GM18909 (cell line): Measurements from ENCODE around the gene MTCH1.

Experiments
- ATAC-seq: cut with Tn5 transposase; IDR thresholded peaks from one replicate; pipeline ENCODE4 v1.9.1; 2021; ENCODE audit warnings: mild to moderate bottlenecking; ENCODE audit not compliant: unreplicated experiment, poor library complexity

The MTCH1 gene

DNA sequence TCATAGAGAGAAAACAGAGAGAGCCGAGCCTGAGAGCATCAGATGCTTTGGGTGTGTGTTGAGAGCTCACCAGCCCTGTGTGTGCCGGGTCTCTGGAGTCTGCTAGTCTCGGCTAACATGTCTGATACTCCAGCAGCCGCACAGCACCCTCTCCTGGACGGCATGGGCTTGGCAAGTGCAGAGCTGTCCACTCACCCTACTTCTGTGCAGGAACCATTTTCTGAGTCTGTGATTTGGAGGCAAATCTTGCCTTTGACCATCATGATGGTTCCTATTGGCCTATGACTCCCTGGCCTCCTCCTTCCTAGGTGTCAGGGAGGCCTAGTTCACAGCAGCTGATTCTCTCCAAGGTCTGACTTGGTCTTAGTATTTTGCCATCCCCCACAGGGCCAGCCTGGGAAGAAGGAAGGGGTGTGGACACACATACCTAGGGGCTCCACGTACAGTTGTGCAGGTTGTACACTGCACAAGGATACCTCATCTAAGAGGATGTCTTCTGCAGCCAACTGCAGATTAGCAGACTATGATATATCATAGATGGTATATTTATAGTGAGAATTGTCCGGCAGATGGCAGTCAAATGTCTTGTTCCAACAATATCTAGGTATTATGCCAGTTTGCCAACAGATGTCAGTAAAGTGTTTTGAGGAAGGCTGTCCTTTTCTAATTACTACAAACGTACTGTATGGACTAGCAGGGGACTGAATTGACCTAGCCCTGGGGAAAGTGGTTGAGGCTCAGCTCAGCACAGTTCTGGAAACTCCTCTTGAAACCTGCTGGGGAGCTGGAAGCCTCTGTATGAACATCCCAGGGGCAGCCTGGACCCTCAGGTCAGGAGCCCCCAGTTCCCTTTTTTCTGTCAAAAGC is 32.4 kb upstream of the MTCH1 start:
- ATAC-seq = peak; percentile 92

DNA sequence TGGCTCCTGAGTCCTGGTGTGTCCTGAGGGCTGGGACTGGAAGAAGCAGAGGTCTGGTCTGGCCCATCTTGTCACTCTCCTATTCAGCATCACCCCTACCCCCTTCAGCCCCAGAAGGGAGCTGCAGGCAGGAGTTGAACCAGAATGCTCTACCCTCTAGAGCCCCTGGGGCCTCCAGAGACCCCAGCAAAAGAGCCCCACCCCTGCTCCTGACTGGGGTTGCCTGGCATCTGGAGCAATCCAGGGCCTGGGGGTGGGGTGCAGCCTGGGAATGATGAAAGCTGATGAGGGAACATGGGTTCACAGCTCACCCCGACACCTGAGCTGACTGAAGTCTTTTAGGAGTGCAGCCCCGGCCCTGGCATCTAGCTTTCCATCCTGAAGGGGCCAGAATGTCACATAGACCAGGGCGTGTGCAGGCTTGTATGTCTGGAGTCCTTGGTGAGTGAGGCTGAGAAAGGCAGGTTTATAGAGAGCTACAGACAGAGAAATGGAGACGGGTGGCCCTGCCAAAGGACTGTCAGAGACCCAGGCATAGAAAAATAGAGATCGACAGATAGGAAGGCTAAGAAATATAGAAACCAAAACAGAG is 31.7 kb upstream of the MTCH1 start:
- peak; percentile 7 for ATAC-seq

DNA sequence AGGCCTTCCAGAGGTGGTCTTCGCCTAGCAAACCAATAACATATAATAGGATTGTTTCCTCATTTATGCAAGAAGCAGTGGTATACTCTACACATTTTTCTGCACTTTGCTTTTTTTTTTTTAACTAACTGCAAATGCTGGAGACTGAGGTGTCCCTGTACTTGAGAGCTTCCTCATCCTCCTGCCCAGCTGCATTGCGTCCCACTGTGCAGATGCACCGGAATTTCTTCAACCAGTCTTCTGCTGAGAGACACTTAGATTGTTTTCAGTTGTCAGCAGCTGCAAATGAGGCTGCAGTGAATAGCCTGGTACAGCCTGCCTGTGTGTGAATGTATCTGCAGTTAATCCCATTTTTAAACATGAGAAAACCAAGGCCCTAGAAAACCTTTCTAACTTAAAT is 31.0 kb upstream of the MTCH1 start:
- no peak for ATAC-seq

DNA sequence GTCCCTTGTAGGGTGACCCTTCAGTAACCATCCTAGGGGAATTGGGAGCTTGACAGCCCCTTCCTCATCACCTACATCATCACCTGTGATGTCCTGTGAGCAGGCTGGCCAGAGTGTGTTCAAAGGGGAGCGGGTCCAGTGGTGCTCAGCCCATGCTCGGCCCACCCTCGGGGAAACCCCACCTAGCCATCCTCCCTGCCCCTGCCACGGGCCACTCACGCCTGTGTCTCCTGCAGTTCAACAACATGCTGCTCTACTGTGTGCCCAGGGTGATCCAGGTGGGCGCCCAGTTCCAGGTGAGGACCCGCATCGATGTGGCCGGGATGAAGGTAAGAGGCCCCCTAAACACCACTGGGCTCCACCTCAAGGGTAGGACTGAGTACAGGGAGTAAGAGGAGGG is 29.5 kb upstream of the MTCH1 start:
- no peak for ATAC-seq

DNA sequence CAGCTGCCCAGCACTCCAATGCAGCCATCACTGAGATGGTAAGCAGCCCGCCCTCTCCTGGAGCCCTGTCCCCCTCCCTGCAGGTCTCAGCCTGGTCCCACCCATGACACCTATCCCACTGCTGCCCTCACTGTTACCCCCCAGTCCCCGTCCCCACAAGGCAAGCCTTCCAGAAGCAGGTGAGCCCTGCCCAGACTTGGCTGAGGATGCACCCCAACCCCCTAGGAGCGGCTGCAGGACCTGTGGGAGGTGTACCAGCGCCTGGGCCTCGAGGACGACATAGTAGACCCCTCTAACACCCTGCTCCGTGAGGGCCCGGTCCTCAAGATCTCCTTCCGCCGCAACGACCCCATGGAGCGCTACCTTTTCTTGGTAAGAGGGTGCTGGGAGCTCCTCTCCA is 28.7 kb upstream of the MTCH1 start:
- ATAC-seq = no peak

DNA sequence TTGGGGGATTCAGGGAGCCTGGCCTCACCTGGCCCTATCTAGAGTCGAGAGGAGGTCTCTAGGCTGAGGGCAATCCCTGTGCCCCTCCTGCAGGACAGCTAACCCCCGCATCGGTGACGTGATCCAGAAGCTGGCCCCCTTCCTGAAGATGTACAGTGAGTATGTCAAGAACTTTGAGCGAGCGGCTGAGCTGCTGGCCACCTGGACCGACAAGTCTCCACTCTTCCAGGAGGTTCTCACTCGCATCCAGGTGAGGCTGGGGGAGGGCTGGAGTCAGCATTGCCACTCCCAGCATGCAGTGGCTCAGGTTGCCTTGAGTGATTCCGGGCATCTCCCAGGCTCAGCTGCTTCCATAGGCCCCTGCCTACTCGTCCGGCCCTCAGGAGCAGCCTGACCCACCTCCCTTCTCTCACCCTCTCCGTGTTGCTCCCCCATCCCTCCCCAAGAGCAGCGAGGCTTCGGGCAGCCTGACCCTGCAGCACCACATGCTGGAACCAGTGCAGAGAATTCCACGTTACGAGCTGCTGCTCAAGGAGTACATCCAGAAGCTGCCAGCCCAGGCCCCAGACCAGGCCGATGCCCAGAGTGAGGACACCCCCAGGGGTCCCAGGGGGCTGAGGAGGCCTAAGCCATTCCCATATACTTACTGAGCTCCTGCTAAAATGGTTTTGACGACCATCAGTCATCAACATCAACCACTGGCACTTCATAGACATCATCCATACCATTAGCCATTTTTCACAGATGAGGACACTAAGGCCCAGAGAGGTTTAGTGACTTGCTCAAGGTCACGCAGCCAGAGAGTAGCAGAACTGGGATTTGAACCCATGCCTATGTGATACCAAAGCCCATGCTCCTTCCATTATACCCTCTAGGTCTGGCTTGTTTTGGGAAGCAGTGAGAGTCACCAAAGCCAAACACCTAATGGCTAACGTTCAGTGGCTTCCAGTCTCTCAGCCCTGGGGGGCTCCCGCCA is 27.8 kb upstream of the MTCH1 start:
- no peak for ATAC-seq

DNA sequence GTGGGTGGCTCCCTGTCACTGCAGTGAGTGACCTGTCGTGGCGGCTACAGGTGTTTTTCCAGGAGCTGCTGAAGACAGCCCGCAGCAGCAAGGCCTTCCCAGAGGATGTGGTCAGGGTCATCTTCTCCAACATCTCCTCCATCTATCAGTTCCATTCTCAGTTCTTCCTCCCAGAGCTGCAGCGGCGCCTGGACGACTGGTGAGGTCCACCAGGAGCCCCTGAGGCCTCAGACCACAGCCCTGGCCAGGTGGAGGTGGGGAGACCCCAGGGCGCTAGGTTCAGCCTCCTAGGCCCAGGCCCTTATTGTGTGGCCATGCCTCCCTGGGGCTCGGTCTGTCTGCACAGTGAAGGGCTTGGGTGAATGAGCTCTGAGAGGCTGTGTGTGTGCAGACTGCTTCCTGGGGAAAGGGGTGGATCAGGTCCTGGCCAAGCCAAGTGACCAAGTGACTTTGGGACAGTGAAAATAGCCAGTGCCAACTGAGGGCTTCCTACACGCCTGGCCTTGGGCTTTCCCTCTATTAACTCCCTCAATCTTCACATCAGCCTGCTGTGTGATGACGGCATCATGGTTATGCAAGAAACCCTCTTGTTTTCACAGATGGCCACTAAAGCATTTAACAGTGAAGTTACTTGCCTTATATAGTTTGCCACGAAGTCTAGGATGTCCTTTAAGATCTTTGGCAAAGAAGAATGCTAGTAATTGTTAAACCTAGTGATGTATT is 25.8 kb upstream of the MTCH1 start:
- no peak for ATAC-seq

DNA sequence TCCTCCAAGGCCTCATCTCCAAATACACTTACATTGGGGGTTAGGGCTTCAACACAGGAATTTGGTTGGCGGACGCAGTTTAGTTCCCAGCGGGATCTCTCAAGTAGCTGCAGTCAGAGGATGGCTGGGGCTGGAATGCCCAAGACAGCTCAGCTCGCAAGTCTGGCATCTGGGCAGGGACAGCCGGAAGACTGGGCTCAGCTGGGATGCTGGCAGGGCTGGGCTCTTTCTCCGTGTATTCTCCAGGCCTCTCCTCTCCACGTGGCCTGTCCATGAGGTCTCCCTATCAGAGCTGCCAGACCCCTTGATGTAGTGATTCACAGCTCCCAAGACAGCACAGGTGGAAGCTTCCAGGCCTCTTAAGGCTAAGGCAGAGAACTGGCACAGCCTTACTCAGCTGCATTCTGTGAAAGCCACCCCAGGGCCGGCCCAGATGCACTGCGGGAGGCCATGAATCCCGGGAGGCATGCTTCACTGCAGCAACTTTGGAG is 24.5 kb upstream of the MTCH1 start:
- no peak for ATAC-seq

DNA sequence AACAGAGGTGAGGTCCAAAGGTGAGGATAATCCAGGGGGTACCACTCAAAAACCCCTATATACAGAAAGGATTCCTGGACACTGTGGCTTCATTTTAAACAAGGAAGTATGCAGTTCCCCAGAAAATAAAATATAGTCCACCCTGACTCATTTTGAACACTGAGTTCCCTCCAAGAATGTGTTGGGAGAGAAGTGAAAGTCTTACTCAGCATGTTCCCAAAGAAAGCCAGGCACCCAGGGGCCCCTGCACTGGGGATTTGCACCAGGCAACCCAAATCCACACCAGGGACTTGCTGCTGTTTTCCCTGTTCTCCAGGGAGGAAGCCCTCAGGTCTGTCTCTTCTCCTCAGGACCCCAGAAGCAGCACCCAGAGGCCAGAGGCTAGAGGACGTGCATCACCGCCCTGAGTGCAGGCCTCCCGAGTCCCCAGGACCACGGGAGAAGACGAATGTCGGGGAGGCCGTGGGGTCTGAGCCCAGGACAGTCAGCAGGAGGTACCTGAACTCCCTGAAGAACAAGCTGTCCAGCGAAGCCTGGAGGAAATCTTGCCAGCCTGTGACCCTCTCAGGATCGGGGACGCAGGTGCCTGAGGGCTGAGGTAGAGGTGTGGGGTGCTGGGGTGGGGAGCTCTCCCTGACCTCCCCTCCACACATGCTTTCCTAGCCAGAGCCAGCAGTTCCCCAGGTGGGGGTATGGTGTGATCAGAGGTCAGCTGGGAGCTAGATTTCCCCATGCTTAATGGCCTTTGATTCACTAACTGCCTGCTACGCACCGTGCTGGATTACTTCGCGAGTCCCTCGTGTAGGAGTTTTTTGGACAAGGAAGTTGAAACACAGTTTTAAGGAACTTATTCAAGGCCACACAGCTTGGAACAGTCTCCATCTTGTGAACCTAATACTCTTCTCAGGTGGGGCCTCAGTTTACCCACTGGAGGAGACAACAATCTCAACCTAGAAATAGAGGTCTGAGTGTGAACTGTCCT is 22.8 kb upstream of the MTCH1 start:
- no peak for ATAC-seq

DNA sequence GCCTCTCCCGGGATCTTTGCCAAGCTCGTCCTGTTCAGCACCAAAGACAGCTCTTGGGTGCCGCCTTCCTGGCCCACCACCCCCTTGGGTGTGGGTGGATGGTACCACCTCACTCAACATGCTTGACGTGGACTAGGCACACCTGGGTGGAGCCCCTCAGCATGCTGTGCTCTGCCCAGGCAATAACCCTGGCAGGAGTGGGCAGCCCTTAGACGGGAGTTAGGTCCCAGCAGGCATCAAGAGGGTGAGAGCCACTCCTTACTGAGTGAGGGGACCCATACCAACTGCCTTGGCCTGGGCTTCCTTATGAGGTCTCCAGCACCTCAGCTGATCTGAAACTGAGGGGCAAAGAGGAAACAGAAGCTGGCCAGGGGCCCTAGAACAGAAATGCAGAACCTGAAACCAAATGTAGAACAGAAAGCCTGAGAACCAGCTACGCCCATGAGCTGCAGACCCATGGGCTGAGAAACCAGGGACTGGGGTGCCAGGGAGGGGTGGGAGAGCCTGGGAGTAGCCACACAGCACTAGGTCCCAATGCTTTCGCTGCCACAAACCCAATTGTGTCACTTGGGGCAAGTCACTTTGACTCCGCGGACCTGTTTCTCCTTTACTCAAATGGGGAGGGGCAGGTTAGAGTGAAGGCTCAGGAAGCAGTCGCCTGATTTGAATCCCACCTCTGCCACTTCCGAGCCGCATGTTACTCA is 21.5 kb upstream of the MTCH1 start:
- peak; percentile 39 for ATAC-seq

DNA sequence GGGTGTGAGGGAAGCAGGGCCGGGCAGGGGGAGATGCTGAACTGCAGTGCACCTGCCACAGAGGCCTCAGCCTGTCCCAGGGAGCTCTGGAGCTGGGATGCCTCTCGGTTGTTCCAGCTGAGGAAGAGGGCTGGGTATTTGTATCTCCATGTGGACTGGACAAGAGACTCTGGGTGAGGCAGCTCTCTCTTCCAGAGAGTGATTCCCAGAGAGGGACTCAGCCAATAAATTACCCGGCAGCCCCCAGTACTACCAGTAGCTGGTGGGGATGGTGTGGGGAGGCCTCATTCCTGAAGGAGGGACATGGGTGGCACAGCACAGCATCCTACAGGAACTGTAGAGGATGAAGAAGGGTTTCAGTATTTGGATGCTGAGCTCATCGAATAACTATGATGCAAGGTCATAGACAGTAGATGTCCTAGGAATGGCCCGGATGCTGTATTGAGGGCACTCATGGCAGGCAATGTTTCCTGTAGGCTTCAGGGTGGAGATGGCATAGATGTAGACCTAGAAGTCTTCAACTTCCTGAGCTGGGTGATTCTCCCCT is 20.9 kb upstream of the MTCH1 start:
- peak; percentile 1 for ATAC-seq

DNA sequence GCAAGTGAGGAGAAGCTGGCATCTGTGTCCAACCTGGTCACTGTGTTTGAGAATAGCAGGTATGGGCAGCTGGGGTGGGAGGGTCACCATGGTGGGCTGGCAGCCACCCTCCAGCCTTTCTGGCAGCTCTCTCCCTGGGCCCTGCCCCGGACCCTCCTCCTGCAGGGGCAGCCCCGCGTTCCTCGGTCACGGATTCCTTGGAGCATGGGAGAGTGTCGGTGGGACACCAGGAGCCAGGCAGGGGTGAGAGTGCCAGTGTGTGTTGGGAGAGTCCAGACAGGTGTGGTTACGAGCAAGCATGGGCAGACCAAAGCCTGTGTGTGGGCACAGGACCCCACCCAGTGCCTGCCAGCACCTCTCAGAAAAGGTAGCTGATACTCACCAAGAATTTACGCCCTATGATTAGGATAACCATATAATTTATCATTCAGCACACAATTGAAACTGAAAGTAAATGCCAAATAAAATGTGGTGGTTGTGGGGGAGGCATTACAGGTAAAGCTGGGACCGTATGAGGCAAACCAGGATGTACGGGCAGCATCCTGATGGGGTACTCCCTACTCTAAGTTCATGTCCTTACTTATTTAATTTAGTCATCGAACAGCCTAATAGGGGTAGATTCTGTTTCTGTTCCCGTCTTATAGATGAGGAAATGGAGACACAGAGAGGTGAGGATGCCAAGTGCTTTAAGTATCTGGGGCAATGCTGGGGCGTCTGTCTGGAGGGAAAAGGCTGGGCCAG is 20.0 kb upstream of the MTCH1 start:
- peak; percentile 14 for ATAC-seq

DNA sequence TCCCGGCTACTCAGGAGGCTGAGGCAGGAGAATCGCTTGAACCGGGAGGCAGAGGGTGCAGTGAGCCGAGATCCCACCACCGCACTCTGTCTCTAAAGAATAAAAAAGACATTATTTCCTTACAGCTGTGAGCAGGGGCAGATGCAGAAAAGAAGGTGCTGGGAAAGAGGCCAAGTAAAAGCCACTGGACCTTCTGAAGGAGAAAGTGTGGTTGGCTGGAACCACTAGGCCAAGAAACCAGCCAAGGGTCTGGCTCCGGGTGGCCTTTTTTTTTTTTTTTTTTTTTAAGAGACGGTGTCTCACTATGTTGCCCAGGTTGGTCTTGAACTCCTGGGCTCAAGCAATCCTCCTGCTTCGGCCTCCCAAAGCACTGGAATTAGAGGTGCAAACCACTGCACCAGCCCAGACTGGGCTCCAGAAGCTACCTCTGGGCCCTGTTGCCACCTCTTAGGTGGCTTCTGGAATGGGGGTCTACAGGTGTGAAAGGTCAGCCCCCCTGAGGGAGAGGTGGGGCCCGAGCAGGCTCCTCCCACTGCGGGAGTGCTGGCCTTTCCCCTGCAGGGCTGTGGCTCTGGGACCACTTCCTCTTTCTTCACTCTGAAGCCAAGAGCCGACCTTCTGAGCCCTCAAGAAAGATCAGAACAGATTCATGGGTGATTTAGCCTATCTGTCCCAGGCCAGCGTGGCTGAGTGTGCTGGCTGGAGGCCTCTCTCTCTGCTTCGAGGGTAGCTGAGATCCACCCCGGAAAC is 19.2 kb upstream of the MTCH1 start, which contains the start of gene FGD2:
Gene FGD2, plus strand, starts transcription at position 595 of the 750 bp plus-strand sequence. CDS start 163 bp downstream, outside the sequence.
- ATAC-seq = peak; percentile 67

DNA sequence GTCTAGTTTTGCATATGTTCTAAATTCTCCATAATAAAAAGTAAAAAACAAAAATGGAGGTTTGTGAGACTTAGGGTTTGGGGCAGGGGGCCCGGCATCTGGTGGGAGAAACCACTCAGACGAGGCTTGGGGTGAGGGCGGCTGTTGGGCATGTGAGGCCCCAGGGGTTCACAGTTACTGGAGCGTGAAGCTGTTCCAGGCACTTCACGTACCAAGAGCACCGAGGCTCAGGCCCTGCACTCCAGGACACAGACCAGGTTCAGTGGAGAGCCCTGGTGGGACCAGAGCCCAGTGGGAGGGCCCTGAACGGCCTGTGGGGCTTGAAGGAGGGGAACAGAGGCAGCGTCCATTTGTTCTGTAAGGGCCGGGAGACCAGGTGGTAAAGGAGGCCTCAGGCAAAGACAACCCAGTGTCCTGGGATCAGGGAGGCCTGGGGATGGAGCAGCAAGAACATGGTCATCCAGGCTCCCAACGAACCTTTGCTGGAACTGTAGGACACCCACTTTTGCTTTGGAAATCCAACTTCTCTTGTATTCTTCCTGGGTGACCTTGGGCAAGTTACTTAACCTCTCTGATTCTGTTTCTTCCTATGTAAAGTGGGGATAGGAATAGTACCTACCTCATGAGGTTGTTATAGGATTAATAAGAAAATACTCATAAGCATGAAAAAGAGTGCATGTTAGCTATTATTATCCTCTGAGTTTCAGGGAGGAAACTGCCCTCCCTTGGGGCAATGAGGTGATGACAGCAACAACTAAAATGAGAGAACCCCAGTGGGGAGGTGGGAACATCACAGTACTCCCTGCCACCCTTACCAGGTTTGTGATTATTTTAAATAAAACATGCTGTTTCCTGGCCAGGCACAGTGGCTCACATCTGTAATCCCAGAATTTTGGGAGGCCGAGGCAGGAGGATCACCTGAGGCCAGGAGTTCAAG is 18.3 kb upstream of the MTCH1 start:
- no peak for ATAC-seq

DNA sequence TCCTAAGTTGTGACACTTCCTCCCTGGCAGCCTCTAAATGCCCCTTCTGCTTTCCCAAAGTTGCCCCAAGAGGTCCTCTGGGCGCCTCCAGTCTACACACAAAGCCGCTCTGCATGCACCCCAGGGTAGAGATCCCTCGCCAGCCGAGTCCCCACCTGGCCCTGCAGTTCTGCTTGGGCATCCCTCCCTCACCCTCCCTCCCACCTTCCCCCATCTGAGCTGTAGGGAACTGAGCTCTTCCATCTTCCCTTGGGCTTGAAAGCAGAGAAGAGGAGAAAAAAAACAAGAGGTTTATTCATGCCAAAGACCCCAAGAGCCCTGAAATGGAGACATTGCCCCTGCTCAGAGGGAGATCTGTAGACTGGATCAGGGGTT is 13.7 kb upstream of the MTCH1 start:
- ATAC-seq = no peak
